ENCODE data around the gene RNF152.

Gene RNF152

DNA sequence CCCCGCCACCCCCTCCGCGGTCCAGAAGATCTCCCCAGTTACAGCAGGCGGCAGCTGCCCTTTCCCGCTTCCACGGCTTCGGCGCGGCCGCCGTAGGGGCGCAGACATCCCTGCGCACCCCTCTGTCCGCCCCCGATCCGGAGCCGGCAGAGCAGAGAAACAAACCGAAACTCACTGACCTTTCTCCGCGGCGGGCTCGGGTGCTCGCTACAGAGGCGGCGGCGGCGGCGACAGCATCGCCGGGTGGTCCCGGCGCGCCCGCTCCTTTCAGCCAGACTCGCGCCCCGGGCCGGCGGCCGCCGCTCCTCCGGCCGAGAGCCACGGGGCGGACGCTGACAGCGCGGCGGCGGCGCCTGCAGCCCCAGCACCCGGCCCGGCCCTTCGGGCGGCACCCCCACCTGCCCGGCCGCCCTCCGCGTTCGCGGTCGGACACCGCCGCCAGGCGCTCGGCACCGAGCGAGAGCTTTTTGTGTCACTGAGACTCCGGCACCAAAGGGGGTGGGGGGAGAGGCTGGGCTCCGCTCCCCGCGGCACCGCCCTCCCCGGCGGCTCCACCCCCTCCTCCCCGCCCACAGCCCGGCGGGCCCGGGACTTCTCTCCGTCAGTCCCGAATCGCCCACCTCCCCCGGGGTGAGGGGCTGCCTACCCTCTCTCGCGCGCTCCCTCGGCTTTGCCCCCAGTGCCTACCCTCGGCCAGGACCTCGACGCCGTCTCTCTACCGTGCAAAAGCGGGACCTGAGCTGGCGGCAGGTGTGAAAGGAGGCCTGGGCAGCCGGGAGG is 1.4 kb upstream of the RNF152 start:
- DNase-seq, result peak; percentile 44

DNA sequence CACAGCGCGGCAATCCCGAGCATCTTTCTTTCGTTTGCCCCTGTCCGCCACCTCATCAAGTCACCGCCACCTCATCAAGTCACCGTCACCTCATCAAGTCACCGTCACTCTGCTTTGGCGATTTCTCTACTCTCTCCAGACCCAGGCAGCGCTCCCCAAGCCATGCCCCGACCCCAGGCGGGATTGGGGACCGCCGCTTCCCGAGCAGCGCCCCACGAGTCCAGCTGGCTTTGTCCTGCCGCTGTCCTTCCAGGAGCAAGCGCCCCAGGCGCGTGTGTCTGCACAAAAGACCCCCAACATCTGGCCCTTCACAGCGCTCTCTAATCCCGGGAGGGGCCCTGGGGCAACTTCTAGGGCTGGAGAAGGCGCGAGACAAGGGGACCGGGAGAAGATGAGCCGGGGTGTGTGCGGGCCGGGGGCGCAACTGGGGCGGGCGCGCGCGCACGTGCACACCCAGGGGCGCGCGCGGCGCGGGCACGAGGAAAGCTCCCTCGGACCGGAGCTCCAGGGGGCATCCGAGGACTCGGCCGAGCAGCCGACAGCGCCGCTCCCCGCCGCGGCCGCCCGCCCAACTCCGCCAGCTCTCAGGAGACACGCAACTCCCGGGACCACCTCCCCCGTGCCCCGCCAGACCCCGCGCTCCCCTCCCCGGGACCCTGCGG is 633 bp upstream of the RNF152 start:
- no peak for DNase-seq

DNA sequence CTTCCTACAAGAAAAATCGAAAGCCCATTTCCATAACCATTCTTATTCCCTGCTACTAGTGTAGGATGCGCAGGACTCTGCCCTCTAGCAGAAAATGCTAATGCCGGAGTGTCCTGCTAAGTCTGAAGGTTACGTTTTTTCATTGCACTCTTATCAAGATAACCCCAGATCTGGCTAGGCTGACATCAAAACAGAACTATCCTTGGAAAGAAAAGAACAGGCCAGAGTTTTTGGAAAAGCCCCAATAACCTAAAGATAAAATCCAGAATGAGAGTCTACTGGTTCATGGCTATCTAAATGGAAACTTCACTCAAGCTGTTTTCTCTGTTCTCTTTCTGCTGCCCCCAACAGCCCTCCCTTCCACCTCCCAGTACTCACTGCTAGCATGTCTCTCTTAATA is 913 bp downstream of the RNF152 start:
- no peak for DNase-seq

DNA sequence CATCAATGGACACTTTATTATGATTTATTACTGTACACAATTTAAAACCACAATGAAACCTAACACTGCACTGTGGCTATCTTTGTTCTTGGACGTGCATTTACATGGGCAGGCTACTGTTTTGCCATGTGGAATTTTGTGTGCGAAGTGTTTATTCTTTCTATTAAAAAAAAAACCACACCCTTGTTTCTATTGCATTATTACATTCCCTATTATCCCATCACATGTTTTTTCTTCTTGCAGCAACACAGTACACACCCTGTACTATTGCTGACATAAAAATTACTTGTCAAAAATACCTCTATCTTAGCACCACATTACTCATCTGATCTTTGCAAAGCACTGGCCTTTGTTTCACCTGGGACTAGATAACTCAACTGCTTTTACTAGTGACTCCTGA is 1.5 kb downstream of the RNF152 start:
- DNase-seq, result no peak

DNA sequence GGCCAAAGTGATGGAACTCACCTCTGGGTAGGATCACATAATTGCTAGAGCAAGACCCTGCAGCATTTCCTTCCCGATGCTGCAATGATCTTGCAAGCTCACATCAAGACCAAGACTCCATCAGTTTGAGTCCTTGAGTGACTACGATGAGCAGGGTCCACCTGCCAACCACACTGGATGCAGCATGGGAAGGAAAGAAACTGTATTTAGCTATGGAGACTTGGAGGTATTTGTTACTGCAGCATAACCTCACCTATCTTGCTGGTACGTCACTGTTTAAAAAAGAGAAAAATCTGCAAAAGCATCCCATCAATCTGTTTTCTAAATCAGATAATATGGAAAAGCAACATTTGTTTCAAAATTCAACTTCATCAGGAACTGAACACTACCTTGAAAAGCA is 2.5 kb downstream of the RNF152 start:
- DNase-seq, result no peak

DNA sequence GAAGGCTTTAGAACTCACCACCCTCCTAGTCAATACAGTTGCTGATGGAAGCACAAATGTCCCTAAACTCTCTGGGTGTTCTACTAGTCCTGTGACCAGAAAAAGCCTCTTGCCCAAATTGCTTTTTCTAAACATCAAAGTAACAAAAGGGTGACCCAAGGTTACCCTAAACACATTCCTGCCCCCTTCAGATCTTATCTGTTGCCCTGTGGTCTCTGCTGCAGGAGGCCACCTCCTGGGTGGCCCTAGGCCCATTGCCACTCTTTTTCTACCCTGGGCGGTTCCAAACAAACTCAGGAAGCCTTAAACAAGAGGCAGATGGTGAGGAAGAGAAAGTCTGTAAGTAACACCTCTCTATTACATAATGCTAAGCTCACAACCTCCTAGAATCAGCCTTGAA is 3.3 kb downstream of the RNF152 start:
- no peak for DNase-seq

DNA sequence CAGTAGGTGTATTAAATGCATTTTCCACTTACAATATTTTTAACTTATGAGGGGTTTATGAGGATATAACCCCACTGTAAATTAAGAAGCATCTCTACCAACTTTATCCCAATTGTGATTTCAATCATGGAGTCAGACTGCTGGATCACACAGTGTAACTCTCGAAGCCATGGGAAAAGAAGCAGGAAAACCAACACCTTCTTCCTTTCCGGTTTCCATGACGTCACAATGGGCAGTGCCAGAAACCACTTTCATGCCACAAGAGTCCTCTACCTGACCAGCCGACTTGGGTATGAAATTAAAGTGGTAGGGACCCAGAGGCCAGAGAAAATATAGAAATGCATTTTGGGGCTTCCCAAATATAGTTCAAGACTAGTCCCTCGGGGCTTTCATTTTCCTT is 4.2 kb downstream of the RNF152 start:
- DNase-seq, result no peak

DNA sequence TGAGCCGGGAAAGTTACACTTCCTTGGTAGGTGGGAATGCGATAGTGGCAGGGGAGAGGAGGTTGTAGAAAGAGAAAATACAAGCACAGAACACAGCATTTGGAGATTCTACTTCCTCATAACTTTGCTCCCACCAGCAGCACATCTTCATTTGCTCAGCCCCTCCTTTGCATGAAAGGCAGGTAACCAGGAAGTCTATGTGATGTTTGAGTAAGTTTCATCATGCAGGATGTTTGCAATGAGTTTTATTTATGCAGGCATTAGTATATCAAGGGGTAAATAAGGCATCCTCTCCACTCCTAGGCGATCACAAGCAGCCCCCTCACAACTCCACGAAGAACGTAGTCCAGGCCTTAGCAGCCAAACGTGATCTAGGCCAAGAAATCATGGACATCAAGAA is 5.0 kb downstream of the RNF152 start:
- no peak for DNase-seq

DNA sequence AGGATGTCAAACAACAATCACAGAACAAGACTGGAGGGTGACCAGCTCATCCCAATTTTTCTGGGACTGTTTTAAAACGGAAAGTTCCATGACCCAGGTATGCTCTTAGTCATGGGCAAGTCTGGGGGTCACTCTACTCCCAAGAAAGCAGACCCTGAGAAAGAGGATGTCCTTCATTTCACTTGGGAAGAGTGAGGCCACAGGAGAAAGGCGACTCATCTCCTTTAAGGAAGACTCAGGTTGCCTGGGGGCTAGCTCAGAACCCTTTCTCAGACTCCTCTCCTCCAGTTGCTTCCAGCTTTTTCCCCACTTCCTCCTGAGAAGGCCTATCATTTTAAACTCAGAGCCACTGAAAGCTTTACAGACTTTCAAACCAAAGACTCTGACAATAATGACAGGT is 9.3 kb downstream of the RNF152 start:
- no peak for DNase-seq

DNA sequence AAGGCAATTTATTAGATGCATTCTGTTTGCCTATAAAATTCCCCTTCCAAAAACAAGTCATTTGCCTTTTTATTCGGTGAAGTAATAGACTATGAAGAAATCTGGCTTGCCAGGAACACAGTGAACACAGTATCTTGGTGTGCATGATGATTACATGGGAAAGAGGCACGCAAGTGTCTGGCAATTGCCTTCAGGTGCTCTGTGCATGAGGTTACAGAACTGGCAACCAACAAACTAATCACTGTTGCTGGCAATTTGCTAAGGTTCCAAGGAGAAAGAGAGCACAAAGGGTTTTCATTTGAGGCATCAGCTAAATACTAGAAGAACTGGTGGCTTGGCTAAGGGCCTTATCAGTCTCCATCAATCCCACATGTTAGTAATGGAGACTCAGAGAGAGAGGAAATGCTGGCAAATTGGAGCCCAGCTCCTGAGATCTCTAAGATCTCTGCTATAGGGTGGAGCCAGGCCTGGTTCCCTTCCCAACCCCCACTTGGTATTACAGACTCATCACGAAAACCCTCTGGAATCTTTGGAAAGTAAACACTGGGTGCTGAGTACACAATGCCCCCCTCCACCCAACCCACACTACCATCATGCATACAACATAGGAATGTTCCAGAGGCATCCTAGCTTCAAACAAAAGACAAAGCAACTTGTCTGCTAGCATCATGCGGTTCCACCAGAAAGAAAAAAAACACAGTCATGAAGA is 10.4 kb downstream of the RNF152 start:
- DNase-seq, result no peak

DNA sequence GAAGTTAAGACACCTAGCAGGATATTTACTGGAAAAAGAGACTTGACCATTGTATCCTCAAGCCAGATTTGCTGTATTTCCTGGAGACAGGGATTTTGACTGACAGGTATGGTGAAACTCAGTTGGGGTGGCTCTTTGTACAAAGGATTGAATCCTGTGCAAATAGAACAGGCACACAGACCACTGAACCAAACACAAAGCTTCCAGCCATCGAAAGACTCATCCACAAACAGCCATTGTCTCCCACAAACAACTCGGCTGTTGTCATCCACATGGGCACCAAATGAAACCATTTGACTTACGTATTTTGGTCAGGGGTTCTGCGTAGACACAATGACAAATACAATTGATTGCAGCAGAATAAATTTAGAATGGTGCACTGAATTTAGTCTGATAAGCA is 15.9 kb downstream of the RNF152 start:
- DNase-seq, result no peak

DNA sequence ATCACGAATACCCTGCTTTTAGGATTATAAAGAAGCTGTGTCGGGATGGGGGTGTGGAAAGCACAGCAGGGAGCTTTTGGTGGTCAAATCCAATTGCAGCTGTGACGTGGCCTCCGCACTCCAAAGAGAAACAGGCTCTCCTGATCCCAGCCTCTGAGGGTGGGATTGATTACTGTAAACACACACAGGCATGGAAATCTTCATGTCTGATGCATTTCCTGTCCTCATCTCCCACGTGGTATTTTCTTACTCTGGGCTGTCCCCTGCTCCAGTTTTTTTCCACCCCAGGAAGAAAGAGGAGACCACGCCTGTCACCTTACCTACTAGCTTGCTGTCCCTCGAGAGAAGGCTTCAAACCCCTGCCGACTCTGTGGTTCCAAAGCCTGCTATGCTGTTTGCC is 22.7 kb downstream of the RNF152 start:
- no peak for DNase-seq

DNA sequence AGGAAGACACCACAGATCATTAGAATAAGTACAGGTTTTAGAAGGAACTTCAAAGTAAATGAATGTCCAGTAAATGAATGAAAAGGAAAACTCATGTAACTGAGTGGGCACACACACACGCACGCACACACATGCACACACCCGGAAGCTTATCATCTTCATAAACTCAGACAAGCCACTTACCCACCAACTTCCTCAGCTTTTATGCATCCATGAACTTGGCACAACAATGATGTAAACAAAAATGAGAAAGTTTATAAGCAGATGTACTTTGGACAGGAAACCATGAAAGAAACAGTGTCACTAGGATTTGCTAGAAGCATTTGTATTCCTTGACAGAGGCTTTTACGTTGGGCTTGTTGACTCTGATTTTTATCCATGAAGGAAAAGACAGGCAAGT is 23.2 kb downstream of the RNF152 start:
- DNase-seq, result no peak

DNA sequence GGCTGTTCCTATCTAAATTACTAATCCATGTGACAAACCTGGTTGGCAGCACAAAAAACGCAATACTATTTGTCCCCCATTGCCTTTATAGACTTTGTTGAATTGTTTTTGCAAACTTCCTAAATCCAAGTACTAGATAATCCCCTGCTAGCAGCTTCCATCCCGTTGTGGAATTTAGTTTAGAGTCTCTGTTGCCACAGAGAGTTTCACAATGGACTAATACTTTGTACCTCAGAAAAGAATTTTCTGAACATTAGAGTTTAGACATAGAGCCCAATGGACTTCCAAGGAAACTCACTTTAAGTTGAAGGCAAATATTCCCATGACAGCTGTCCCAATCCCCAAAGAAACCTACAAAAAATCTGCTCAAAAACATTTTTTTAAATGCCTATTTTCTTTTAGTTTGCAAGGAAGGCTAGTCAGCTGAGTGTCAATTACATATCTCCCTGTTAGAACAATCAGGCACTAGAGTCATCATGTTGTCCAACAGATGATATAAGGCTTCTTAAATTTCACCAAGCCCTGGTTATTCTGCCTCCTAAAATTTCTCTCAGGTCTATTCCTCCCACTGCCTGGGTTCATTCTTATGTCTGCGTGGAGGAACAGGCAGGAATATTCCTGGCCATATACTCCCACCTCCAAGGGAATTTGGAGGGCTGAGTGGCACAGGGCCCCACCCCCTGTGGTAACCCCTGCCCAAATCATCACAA is 27.2 kb downstream of the RNF152 start:
- no peak for DNase-seq

DNA sequence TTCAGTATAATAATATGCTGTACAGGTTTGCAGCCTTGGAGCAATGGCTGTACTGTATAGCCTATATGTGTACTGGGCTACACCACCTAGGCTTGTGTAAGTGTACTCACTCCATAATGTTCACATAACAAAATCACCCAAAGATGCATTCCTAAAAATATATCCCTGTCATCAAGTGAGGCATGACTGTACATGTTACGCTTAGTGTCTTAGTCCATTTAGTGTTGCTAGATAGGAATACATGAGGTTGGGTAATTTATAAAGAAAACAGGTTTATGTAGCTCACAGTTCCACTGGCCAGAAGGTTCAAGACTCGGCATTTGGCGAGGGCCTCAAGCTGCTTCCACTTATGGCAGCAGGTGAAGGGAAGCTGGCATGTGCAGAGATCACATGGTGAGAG is 31.4 kb downstream of the RNF152 start:
- DNase-seq, result no peak

DNA sequence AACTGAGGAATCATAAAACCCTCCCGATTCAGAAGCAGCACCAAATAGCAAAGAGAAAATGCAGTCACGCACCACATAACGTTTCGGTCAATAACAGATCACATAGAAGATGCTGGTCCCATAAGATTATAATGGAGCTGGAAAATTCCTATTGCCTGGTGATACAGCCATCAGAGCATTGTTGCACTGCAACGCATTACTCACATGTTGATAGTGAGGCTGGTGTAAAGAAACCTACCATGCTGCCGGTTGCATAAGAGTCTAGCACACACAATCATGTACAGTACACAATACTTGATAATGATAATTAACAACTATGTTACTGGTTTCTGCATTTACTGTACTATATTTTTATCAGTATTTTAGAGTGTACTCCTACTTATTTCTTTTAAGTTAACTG is 32.5 kb downstream of the RNF152 start:
- no peak for DNase-seq

DNA sequence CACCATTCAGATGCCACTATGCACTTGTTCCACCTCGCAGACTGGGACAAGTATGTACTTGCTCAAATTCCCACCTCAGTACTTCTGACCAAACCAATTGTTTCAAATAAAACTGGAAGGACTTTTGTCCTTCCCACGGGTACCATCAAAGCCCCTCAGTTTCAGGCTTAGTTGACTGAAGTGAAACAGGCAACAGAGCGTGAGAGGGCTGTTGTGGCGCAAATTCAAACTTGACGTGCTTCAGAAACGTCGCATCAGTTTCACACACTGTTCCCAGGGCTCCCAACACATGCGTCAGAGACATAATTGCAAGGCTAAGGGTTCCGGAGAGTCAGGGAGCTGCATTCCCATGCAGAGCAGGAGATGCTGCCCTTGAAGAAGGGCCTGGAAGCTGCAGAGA is 33.7 kb downstream of the RNF152 start:
- no peak for DNase-seq

DNA sequence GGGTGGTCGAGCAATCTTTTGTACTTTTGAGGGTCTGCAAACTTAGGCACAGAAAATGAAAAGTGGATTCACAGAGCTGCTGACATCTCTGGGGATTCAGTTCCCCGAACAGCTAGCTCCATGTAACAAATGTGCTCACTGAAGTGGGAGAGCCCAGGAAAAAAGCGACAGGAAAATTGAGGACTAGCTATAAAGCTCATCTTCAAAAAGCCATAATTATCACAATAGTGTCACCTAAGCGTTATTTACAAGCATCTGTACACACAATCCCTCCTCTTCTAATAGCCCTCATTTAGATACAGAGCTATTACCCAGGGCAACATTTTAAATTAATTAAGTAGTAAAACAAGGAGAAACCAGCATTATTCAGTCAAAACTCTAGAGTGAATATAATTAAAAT is 36.1 kb downstream of the RNF152 start:
- no peak for DNase-seq

DNA sequence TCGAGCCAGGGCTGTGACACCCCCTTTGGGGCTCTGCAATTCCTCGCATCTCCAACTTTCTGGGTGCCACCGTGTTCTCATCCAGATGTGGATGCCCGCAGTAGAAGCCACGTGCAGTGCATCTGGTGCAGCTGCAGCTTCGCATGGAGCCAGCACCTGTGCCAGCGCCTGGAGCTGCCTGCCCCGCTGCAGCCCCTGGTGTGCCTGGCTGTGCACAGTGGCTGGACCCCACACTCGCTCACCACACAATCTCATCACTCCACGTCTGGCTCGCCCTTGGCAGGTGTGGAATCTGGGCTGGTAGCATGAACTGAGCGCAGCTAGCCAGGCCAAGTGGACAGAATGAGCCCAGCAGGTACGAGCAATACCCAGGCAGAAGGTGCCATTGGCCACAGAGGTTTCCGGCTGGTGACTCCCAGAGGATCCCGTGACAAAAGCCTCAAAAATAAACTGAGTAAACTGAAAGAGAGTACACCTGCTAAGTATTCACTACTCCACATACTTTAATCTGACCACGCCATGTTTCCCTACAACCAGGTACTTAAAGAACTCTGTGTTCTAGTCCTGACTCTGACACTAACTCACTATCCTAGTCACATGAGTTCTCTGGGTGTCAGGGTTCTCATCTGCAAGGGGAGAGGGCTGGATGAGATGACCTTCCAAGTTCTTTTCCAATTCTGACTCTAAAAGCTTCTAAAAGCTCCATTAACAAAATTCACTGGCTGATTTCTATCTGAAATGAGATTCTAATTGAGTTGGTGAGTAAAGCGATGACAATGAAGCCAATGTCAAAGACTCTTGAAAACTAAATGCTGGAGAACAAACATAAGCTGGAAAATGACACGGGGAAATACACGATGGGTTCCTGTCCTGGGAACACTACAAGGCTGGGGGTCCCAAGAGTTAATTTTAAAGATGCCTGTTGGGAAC is 37.1 kb downstream of the RNF152 start:
- no peak for DNase-seq

DNA sequence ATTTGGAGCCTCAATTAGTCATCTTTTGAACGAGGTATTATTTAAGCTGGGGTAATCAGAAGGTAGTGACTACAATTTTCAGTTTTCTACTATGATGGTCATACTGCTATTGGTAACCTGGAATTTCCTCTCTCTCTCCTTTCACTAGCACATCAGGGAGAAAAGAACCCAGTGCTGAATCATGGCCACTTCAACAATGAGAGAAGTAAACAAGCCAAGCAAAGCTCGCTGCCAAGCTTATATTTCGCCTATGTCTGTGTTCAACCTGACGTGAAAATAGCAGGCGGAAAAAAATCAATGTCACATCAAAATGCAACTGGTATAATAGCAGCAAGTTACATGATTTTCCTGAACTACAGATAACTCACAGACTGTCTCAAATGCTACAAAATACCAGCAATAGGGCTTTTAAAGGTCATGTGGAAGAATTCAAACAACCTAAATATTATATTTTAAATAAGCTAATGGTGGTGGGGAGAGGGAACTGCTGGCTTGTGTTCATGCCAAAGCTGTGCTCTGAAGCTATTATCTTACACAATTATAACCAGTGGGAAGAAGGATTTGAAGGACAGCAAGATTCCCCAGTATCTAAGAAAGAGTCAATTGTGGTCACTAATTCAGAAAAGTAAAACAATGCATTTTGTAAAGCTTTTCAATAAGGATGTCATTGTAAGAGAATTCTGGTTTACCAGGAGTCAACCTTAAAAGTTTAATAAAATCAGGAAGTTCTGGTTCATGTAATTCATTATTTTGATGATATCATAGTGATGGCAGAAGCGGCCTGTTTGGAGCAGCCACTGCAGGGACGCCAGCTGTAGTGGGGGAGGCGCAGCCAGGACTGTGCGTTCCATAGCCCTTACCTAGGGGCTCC is 38.0 kb downstream of the RNF152 start:
- no peak for DNase-seq

DNA sequence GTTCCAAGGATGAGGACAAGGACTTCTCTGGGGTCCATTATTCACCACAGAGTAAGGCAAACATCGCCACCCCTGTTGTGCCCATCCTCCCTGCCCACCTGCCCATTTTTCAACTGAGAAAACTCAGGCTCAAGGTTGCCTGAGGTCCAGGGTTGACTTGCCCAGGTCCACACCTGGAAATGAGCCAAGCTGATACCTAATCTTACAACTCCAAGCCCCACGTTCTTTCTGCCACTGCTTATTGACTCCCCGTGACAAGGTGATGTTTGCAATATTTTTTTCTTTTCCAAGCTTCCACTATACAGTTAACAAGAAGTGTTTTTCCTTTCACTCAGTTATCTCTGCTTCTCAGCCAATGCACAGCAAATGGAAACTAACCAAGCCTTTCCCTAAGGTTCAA is 39.0 kb downstream of the RNF152 start:
- DNase-seq, result no peak
